ENCODE results near the gene ADAT3. TPM values are rescaled to one million over a fixed set of nuclear protein-coding genes. Genes with fewer than 3 reads are reported as not detected.

The ADAT3 gene
- total RNA-seq, 1 donor from 2014 or later: 18.4 TPM

- peaks cover 0 to 14% of the 10 kb centered on the region in 2 donors for H3K36me3 ChIP-seq
- H3K9me3 ChIP-seq: no peaks in the 10 kb centered on the region
- intact Hi-C loops (cut with DNase I): no loop called here
- no peaks in the 10 kb centered on the region for H3K4me1 ChIP-seq
- TF ChIP-seq CTCF (IDR thresholded peaks at IDR 0.05): no peak
- H3K27ac ChIP-seq: no peak overlapping the region
- H3K27me3 ChIP-seq: no peaks in the 10 kb centered on the region
- no peak overlapping the region for H3K4me3 ChIP-seq
- no peak for DNase-seq (ENCODE audit: low spot score in 2 of 2)
Measured at GRCh38 chr19:1950640-1951039, 45.4 kb downstream of the ADAT3 start.

- intact Hi-C loops (cut with DNase I): no loop called here
- DNase-seq (ENCODE audit: low spot score in 2 of 2): no peak
Measured at GRCh38 chr19:1952635-1953034, 47.4 kb downstream of the ADAT3 start.

GRCh38 chr19:1953037-1953436 is 47.8 kb downstream of the ADAT3 start:
- no peak overlapping the region for H3K4me3 ChIP-seq
- no peak for DNase-seq (ENCODE audit: low spot score in 2 of 2)
- H3K36me3 ChIP-seq: peaks cover 0 to 14% of the 10 kb centered on the region in 2 donors
- H3K27ac ChIP-seq: no peak overlapping the region
- TF ChIP-seq CTCF (IDR thresholded peaks at IDR 0.05): no peak
- intact Hi-C loops (cut with DNase I): no loop called here
- H3K9me3 ChIP-seq: no peaks in the 10 kb centered on the region
- no peaks in the 10 kb centered on the region for H3K4me1 ChIP-seq
- H3K27me3 ChIP-seq: no peaks in the 10 kb centered on the region

More at GRCh38 chr19:1952635-1953034, 47.4 kb downstream of the ADAT3 start:
- Histone ChIP-seq H3K27ac (no peak overlapping the region), H3K4me1 (no peaks in the 10 kb centered on the region), H3K4me3 (no peak overlapping the region), H3K9me3 (no peaks in the 10 kb centered on the region), H3K36me3 (peaks cover 0 to 14% of the 10 kb centered on the region in 2 donors), H3K27me3 (no peaks in the 10 kb centered on the region)
- no peak for TF ChIP-seq CTCF (IDR thresholded peaks at IDR 0.05)

GRCh38 chr19:1953441-1954094 is 48.4 kb downstream of the ADAT3 start:
- Histone ChIP-seq H3K4me3 (no peak overlapping the region), H3K36me3 (peaks cover 0 to 14% of the 10 kb centered on the region in 2 donors), H3K9me3 (no peaks in the 10 kb centered on the region), H3K27me3 (no peaks in the 10 kb centered on the region), H3K27ac (no peak overlapping the region), H3K4me1 (no peaks in the 10 kb centered on the region)
- no peak for TF ChIP-seq CTCF (IDR thresholded peaks at IDR 0.05)
- intact Hi-C loops (cut with DNase I): no loop called here
- DNase-seq (ENCODE audit: low spot score in 2 of 2): no peak

- H3K4me3 ChIP-seq: no peak overlapping the region
- H3K36me3 ChIP-seq: peaks cover 0 to 14% of the 10 kb centered on the region in 2 donors
- H3K27ac ChIP-seq: no peak overlapping the region
- no peaks in the 10 kb centered on the region for H3K9me3 ChIP-seq
- TF ChIP-seq CTCF (IDR thresholded peaks at IDR 0.05): no peak
- no peaks in the 10 kb centered on the region for H3K4me1 ChIP-seq
- DNase-seq (ENCODE audit: low spot score in 2 of 2): no peak
- intact Hi-C loops (cut with DNase I): no loop called here
- no peaks in the 10 kb centered on the region for H3K27me3 ChIP-seq
Measured at GRCh38 chr19:1954532-1954933, 49.3 kb downstream of the ADAT3 start.

All from ascending aorta (tissue), 2 donors.